IPS-18a (cell line): Measurements from ENCODE around the gene TNFAIP8L2.
A peak's percentile ranks its signal among the peaks of the same experiment; 100 is the strongest.
"Not testable (repeated sequence)": the region's sequence is repeated elsewhere in the genome, so short reads cannot be mapped to it uniquely, and the experiment has no call there.

Experiments
- H3K27ac ChIP-seq: one replicate; pipeline ENCODE4 v1.5.1; 2013; ENCODE audit warnings: low read length
- H3K27me3 ChIP-seq: one replicate; pipeline ENCODE4 v1.6.1; 2013; ENCODE audit warnings: mild to moderate bottlenecking, low read length; ENCODE audit not compliant: control insufficient read depth, insufficient read depth
- H3K36me3 ChIP-seq: one replicate; pipeline ENCODE4 v1.6.1; 2013; ENCODE audit warnings: low read depth, low read length; ENCODE audit not compliant: control insufficient read depth
- H3K4me1 ChIP-seq: one replicate; pipeline ENCODE4 v1.6.1; 2013; ENCODE audit warnings: low read depth, low read length; ENCODE audit not compliant: control insufficient read depth
- H3K4me3 ChIP-seq: one replicate; pipeline ENCODE4 v1.5.1; 2013; ENCODE audit warnings: low read length
- H3K9ac ChIP-seq: one replicate; pipeline ENCODE4 v1.6.1; 2013; ENCODE audit warnings: mild to moderate bottlenecking, low read length, moderate library complexity
- H3K9me3 ChIP-seq: one replicate; pipeline ENCODE4 v1.6.1; 2013; ENCODE audit warnings: low read depth, low read length; ENCODE audit not compliant: control insufficient read depth

The TNFAIP8L2 gene

DNA sequence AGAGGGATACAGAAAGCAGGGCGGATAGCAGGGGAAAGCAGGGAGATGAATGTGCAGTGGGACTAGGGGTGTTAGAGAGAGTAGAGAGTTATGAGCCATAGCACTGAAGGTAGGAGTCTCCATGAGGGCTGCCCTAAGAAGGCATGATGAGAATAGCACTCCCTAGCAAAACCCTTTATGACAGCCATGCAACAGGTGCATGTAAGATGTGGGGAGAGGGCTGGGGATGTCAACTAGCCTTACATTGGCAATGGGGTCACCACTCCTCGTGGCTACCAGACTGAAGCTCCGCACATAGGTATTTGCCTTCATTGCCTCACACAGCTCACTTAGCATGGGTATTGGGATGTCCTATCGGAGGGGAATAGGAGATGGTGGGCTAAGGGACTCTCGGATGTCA is 14.7 kb downstream of the TNFAIP8L2 start:
- Histone ChIP-seq H3K9me3 (no peaks in the 10 kb centered on the region), H3K36me3 (peaks cover 22% of the 10 kb centered on the region)

DNA sequence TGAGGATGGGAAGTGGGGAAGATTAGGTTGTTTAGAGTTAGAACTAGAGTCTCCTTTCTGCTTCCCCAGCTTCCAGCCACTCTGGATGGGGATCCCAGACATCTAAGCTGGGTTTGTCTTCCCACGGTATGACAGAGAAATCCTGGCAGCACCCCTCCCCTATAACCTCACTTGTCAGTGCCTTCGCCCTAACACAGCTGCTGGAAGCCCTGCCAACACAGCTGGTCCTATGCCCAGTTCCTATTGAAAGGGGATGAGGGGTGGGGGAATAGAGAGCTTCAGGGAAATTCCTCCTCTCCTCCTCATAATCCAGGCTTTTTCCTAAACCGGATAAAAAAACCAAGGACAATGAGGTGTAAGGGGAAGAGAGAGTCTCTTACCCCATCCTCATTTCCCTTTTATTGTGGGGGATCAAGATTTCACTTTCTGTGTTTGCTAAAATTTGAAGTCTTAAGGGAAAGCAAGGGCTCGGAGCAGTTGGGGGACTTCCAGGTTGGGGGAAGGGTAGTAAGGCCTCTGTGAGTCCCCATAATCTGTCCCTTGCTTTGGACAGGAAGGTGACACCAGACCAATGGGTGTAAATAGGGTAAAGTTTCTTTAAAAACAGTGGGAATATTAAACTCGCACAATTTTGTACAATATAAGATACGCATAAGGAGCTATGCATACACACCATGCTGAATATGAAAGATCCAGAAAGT is 18.7 kb downstream of the TNFAIP8L2 start:
- H3K27me3 ChIP-seq = no peaks in the 10 kb centered on the region
- H3K4me3 ChIP-seq = no peak overlapping the region
- H3K4me1 ChIP-seq = no peaks in the 10 kb centered on the region
- peaks cover 39% of the 10 kb centered on the region for H3K36me3 ChIP-seq
- H3K9ac ChIP-seq = no peak overlapping the region
- H3K9me3 ChIP-seq = no peaks in the 10 kb centered on the region
- H3K27ac ChIP-seq = no peak overlapping the region

More for the DNA sequence above, 14.7 kb downstream of the TNFAIP8L2 start:
- H3K4me1 ChIP-seq = peaks cover 3% of the 10 kb centered on the region
- no peak overlapping the region for H3K4me3 ChIP-seq
- no peak overlapping the region for H3K27ac ChIP-seq
- H3K27me3 ChIP-seq = no peaks in the 10 kb centered on the region
- no peak overlapping the region for H3K9ac ChIP-seq

DNA sequence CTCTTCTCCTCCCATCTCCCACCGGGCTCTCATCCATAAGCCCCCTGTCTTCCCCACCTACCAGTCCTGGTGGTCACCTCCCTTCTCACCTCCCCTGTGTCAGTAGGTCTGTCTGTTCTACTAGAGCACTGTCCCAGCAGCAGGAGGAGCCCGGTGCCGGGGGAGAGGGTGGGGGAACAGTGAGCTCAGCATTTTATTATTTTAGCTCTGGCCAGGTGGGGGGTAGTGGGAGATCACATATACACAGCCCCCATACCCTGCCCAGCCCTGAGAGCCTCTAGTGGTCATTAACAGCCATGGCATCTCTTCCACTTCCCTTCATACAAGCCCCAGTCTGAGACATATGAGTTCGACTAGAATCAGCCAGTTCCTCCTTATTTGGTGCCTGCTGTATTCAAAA is 19.4 kb downstream of the TNFAIP8L2 start, which contains the start of gene TMOD4:
TMOD4 (minus strand) TSS at position 119 of the 400 bp plus-strand sequence. CDS start 1,106 bp downstream, outside the sequence.
- no peaks in the 10 kb centered on the region for H3K27me3 ChIP-seq
- no peaks in the 10 kb centered on the region for H3K4me1 ChIP-seq
- H3K9ac ChIP-seq = no peak within 1 kb of the TSS
- H3K27ac ChIP-seq = no peak within 1 kb of the TSS
- no peak within 1 kb of the TSS for H3K4me3 ChIP-seq
- peaks cover 45% of the 10 kb centered on the region for H3K36me3 ChIP-seq
- H3K9me3 ChIP-seq = no peaks in the 10 kb centered on the region

DNA sequence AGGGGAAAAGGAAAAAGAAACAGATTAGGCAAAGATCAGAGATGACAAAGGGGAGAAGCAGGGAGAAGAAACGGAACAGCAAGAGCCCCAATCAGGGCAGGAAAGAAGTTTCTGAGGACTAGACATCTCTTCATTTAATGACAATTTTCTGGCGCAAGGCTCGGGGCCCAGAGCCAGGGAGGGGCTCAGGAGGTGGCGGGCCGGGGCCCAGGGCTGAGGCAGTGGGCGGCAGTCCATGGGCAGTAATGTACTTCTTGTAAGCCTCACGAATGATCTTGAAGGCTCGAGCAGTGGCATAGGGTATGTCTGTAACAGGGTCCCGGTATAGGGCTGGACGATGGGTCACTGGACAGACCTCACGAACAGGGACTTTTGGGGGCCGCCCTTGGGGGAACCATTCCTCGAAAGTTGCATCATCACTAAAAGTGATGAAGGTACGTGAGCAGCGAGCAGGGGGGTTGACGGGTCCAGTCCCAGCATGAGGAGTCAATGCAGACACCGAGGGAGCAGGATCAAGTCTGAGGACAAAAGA is 20.1 kb downstream of the TNFAIP8L2 start:
- no peak overlapping the region for H3K4me3 ChIP-seq
- H3K4me1 ChIP-seq = no peaks in the 10 kb centered on the region
- H3K36me3 ChIP-seq = peaks cover 52% of the 10 kb centered on the region
- H3K27ac ChIP-seq = no peak overlapping the region
- no peaks in the 10 kb centered on the region for H3K9me3 ChIP-seq
- no peak overlapping the region for H3K9ac ChIP-seq
- H3K27me3 ChIP-seq = no peaks in the 10 kb centered on the region

DNA sequence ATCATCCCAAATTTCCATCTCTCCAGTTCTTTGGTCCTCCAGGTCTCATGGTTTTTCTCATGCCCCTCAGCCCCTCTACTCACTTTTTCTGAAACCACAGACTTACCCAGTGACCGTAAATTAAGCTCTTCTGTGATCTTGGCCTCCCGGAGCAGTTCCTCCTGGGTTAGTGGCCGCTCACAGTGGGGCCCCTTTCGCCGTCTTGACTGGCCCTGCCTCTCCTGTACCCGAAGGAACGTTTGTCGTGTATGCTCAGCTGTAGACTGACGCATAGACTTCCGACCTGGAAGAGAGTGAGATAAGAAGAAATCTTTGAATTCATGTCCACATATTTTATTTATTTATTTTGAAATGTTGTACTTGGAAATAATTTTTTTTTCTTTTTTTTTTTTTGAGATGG is 27.8 kb downstream of the TNFAIP8L2 start:
- no peaks in the 10 kb centered on the region for H3K9me3 ChIP-seq
- no peak overlapping the region for H3K9ac ChIP-seq
- no peak overlapping the region for H3K27ac ChIP-seq
- H3K4me3 ChIP-seq = no peak overlapping the region
- H3K27me3 ChIP-seq = no peaks in the 10 kb centered on the region
- peaks cover 3% of the 10 kb centered on the region for H3K4me1 ChIP-seq
- H3K36me3 ChIP-seq = peaks cover 46% of the 10 kb centered on the region

DNA sequence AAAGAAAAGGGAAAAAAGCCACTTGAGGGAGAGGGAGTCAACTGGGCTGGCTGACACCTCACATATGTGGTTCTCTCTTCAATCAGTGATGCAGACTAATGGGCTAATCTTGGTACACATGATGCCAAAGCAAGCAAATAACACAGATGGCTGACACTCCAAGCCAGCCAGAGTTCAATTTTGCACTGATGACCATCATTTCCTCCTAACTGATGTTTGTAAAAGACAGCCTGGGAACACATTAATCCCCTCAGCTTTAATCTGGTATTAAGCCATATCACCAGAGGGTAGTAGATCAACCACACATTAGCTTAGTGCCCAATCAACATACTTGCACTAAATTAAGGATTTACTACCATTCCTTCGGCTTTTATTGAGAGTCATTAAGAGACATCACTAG is 30.8 kb downstream of the TNFAIP8L2 start:
- Histone ChIP-seq H3K4me3 (no peak overlapping the region), H3K9me3 (no peaks in the 10 kb centered on the region), H3K9ac (no peak overlapping the region), H3K27me3 (no peaks in the 10 kb centered on the region), H3K27ac (no peak overlapping the region), H3K36me3 (peaks cover 29% of the 10 kb centered on the region), H3K4me1 (peaks cover 3% of the 10 kb centered on the region)

DNA sequence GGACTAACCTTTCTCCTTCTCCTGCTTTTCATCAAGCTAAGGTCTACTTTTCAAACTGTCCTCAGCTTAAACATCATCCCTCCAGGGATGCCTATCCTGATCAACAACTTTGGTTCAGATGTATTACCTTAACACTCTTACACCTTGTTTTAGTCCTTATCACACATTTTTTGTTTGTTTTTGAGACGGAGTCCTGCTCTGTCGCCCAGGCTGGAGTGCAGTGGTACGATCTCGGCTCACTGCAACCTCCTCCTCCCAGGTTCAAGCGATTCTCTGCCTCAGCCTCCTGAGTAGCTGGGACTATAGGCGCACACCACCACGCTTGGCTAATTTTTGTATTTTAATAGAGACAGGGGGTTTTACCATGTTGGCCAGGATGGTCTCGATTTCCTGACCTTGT is 32.2 kb downstream of the TNFAIP8L2 start:
- H3K4me3 ChIP-seq = peak overlapping the region; percentile 98
- not testable (repeated sequence) for H3K27ac ChIP-seq, H3K9me3 ChIP-seq, H3K27me3 ChIP-seq, H3K4me1 ChIP-seq
- H3K9ac ChIP-seq = peak overlapping the region; percentile 97
- peaks cover 19% of the 10 kb centered on the region for H3K36me3 ChIP-seq

DNA sequence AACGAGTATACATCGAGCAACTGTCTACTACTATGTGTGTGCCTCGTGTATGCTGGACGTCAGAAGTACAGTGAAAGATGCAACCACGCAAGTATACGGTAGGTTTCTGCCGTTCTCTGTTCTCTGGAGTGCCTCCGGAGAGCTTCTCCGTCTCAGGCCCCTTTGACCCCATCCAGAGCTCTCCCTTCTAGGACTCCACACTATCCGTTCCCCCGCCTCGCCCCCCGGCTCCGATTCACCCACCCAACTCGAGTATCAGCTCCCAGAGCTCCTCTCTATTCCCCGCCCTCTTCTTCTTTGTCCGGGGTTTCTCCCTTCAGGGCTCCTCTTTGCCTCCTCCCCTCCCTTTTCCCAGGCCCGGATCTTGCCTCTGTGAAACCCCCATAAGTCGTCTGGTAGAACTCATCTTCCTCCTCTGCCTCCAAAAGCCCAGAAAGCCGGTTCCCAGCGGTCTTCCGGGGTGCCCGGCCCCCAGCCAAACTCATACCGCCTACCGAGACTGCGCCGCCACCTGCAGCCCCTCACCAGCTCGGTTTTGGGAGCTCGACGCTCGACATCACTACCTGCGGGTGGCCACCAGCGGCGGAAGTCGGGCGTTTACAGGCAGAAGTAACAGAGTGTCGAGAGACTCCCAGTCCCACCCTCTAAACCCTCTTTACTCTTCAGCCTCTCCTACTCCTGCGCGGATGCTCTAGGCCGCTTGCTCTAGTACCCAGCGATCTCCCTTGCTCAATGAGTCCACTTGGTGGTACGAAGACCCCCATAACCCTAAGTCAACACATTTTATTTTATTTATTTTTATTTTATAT is 33.4 kb downstream of the TNFAIP8L2 start, which contains the start of gene VPS72:
VPS72 (minus strand) TSS at position 561 of the 809 bp plus-strand sequence; CDS start at position 485, 76 bp downstream.
- Histone ChIP-seq H3K27me3 (no peaks in the 10 kb centered on the region), H3K27ac (peak within 1 kb of the TSS; percentile 88), H3K36me3 (peaks cover 10% of the 10 kb centered on the region), H3K9ac (peak within 1 kb of the TSS; percentile 97), H3K4me1 (peaks cover 3% of the 10 kb centered on the region), H3K9me3 (no peaks in the 10 kb centered on the region), H3K4me3 (peak within 1 kb of the TSS; percentile 98)

DNA sequence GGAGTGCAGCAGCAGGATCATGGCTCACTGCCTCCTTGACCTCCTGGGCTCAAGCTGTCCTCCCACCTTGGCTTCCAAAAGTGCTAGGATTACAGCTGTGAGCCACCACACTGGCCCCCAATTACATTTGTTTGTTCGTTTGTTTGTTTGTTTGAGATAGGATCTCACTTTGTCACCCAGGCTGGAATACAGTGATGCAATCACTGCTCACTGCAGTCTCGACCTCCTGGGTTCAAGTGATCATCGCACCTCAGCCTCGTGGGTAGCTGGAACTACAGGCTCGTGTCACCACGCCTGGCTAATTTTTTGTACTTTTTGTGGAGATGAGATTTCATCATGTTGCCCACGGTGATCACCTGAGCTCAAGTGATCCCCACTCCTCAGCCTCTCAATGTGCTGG is 35.6 kb downstream of the TNFAIP8L2 start:
- H3K36me3 ChIP-seq = no peaks in the 10 kb centered on the region
- no peaks in the 10 kb centered on the region for H3K27me3 ChIP-seq
- H3K4me1 ChIP-seq = peaks cover 3% of the 10 kb centered on the region
- no peak overlapping the region for H3K27ac ChIP-seq
- no peak overlapping the region for H3K4me3 ChIP-seq
- no peaks in the 10 kb centered on the region for H3K9me3 ChIP-seq
- H3K9ac ChIP-seq = no peak overlapping the region

DNA sequence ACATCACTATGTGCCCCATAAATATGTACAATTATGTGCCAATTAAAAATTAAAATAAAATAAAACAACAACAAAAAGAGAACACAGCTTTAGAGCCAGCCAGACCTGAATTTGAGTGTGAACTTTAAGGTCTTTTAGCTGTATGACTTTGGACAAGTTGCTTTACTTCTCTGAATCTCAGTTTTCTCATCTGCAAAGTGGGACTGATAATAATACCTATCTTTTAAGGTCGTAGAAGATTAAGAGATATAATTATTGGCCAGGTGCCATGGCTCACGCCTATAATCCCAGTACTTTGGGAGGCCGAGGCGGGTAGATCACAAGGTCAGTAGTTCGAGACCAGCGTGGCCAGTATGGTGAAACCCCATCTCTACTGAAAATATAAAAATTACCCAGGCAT is 36.9 kb downstream of the TNFAIP8L2 start:
- peaks cover 8% of the 10 kb centered on the region for H3K4me1 ChIP-seq
- no peaks in the 10 kb centered on the region for H3K36me3 ChIP-seq

DNA sequence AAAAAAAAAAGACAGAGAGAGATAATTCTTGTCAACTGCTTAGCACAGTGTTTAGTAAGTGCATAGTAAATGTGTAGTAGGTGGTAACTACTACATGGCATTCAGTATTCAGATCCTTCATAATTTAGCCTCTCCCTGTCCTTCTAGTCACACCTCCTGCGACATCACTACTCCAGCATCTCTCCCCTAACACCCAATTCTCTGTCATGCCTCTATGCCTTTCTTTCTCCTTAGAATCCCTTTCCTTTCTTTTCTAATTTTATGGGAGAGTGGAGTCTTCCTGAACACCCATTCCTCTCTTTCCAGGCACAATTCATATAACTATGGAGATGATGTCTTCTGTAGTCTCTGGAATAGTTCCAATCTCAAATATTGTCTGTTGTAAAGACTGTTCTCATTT is 37.4 kb downstream of the TNFAIP8L2 start:
- Histone ChIP-seq H3K27me3 (no peaks in the 10 kb centered on the region), H3K9ac (no peak overlapping the region), H3K4me1 (peaks cover 8% of the 10 kb centered on the region), H3K4me3 (no peak overlapping the region), H3K27ac (no peak overlapping the region), H3K9me3 (no peaks in the 10 kb centered on the region), H3K36me3 (no peaks in the 10 kb centered on the region)

More for the DNA sequence above, 36.9 kb downstream of the TNFAIP8L2 start:
- Histone ChIP-seq H3K4me3 (no peak overlapping the region), H3K9me3 (no peaks in the 10 kb centered on the region), H3K27ac (no peak overlapping the region), H3K9ac (no peak overlapping the region), H3K27me3 (no peaks in the 10 kb centered on the region)
